CD14-positive monocyte (primary cell): ENCODE measurements around the gene RPL36AL. TPM values are rescaled to one million over a fixed set of nuclear protein-coding genes. Genes with fewer than 3 reads are reported as not detected.

Experiments
- DNase-seq, 3 donors: peaks; one replicate each; pipeline ENCODE4 v3.0.0-alpha.2; 2011 to 2022
- H2AFZ ChIP-seq: 2 replicates; pipeline ENCODE4 v1.6.0; 2012; ENCODE audit warnings: mild to moderate bottlenecking, low read depth, low read length, inconsistent platforms; ENCODE audit not compliant: insufficient read depth, poor library complexity, severe bottlenecking
- H3K27ac ChIP-seq, 2 donors: 1 replicate in 1 of 2; 2 replicates in 1 of 2; pipeline ENCODE4 v1.5.1; 2012 to 2013; ENCODE audit warnings: low read length in 2 of 2, control low read depth in 1 of 2, inconsistent platforms in 1 of 2, low read depth in 1 of 2, mild to moderate bottlenecking in 1 of 2
- H3K27me3 ChIP-seq, 2 donors: one replicate each; pipeline versions ENCODE4 v1.6.0 to v1.6.1; 2011 to 2013; ENCODE audit warnings: low read length in 2 of 2; ENCODE audit not compliant: control insufficient read depth in 2 of 2, insufficient read depth in 2 of 2
- H3K36me3 ChIP-seq, 2 donors: replicated peaks in 1 of 2; 1 replicate in 1 of 2; 2 replicates in 1 of 2; pipeline versions ENCODE4 v1.5.1 to v1.6.1; 2012 to 2013; ENCODE audit warnings: low read length in 2 of 2, control low read depth in 1 of 2, inconsistent platforms in 1 of 2, mild to moderate bottlenecking in 1 of 2; ENCODE audit not compliant: insufficient read depth in 2 of 2, control insufficient read depth in 1 of 2
- H3K4me1 ChIP-seq, 2 donors: 1 replicate in 1 of 2; 2 replicates in 1 of 2; pipeline versions ENCODE4 v1.5.1 to v1.6.1; 2012 to 2013; ENCODE audit warnings: low read length in 2 of 2, control low read depth in 1 of 2, inconsistent platforms in 1 of 2, mild to moderate bottlenecking in 1 of 2, moderate library complexity in 1 of 2; ENCODE audit not compliant: insufficient read depth in 2 of 2, control insufficient read depth in 1 of 2
- H3K4me2 ChIP-seq: replicated peaks from 2 replicates; pipeline ENCODE3; 2012; ENCODE audit warnings: low read length, moderate library complexity, mild to moderate bottlenecking; ENCODE audit not compliant: poor library complexity, severe bottlenecking; ENCODE audit errors: extremely low read depth
- H3K4me3 ChIP-seq, 3 experiments: fragments of 200-600 bp in 1 of 3; sonication (generic) in 1 of 3; replicated peaks in 1 of 3; 1 replicate in 2 of 3; 2 replicates in 1 of 3; pipeline ENCODE4 v1.5.1; 2011 to 2013; ENCODE audit warnings: low read length in 3 of 3, mild to moderate bottlenecking in 3 of 3, control low read depth in 2 of 3, low read depth in 2 of 3, inconsistent platforms in 1 of 3, moderate library complexity in 1 of 3
- H3K79me2 ChIP-seq: 2 replicates; pipeline ENCODE4 v1.6.0; 2012; ENCODE audit warnings: mild to moderate bottlenecking, control low read depth, inconsistent platforms, low read length, moderate library complexity; ENCODE audit not compliant: insufficient read depth
- H3K9ac ChIP-seq: 2 replicates; pipeline ENCODE4 v1.6.0; 2017; ENCODE audit warnings: low read length, mild to moderate bottlenecking; ENCODE audit not compliant: insufficient read depth, poor library complexity, severe bottlenecking
- H3K9me3 ChIP-seq, 2 donors: replicated peaks in 1 of 2; 1 replicate in 1 of 2; 2 replicates in 1 of 2; pipeline versions ENCODE4 v1.5.1 to v1.6.1; 2012 to 2013; ENCODE audit warnings: low read length in 2 of 2, control low read depth in 1 of 2; ENCODE audit not compliant: control insufficient read depth in 1 of 2, insufficient read depth in 1 of 2
- H4K20me1 ChIP-seq: 2 replicates; pipeline ENCODE4 v1.6.0; 2012; ENCODE audit warnings: mild to moderate bottlenecking, low read length, control low read depth, moderate library complexity; ENCODE audit not compliant: insufficient read depth
- H3K27ac Mint-ChIP-seq, 7 donors: one replicate each; pipeline ENCODE4 v1.8.0; 2020; ENCODE audit warnings: mild to moderate bottlenecking in 7 of 7, mixed read lengths in 7 of 7, moderate library complexity in 6 of 7, inconsistent platforms in 2 of 7
- H3K27me3 Mint-ChIP-seq, 3 donors: one replicate each; pipeline ENCODE4 v1.8.0; 2021 to 2022; ENCODE audit warnings: low read depth in 3 of 3, mild to moderate bottlenecking in 3 of 3, mixed read lengths in 3 of 3, moderate library complexity in 3 of 3, inconsistent platforms in 1 of 3
- H3K36me3 Mint-ChIP-seq, 2 donors: one replicate each; pipeline ENCODE4 v1.8.0; 2020; ENCODE audit warnings: mixed read lengths in 2 of 2, inconsistent platforms in 1 of 2, mild to moderate bottlenecking in 1 of 2
- H3K4me1 Mint-ChIP-seq: one replicate; pipeline ENCODE4 v1.8.0; 2020; ENCODE audit warnings: mild to moderate bottlenecking, mixed read lengths
- H3K4me3 Mint-ChIP-seq, 2 donors: one replicate each; pipeline ENCODE4 v1.8.0; 2020; ENCODE audit warnings: mild to moderate bottlenecking in 2 of 2, mixed read lengths in 2 of 2, moderate library complexity in 1 of 2
- H3K9me3 Mint-ChIP-seq, 7 donors: one replicate each; pipeline ENCODE4 v1.8.0; 2020 to 2022; ENCODE audit warnings: mixed read lengths in 7 of 7, mild to moderate bottlenecking in 6 of 7, moderate library complexity in 6 of 7, inconsistent platforms in 2 of 7
- WGBS: methylation state at CpG from one replicate; pipeline ENCODE4 v1.1.5; 2013; ENCODE audit warnings: missing lambda C conversion rate; ENCODE audit not compliant: insufficient coverage; 5-methylcytosine and 5-hydroxymethylcytosine counted together
- intact Hi-C, 2 donors: fragments of 100-400 bp; cut with micrococcal nuclease; formaldehyde crosslinking; loops; one replicate each; pipeline versions ENCODE4 v1.15.0 to v1.15.1; 2023
- polyA plus RNA-seq, 3 donors: library from polyadenylated mRNA; depleted of rRNA in 1 of 3; unstranded in 2 of 3; stranded (reverse) in 1 of 3; fragments of 300-500 nt in 2 of 3; fragments of >200 nt in 1 of 3; fragmentation: Illumina TruSeq in 2 of 3; gene quantifications; 1 replicate in 2 of 3; 2 replicates in 1 of 3; pipeline ENCODE4 v1.2.3, GENCODE V29; 2012 to 2021
- TF ChIP-seq, protein P1 (sequence below): fragments of 200-600 bp; IDR thresholded peaks from one replicate; pipeline ENCODE4 v1.8.0; 2022; ENCODE audit warnings: antibody characterized with exemption, mild to moderate bottlenecking

RPL36AL gene
- polyA plus RNA-seq, 3 donors, result 237 to 454 (median 408) TPM

DNA sequence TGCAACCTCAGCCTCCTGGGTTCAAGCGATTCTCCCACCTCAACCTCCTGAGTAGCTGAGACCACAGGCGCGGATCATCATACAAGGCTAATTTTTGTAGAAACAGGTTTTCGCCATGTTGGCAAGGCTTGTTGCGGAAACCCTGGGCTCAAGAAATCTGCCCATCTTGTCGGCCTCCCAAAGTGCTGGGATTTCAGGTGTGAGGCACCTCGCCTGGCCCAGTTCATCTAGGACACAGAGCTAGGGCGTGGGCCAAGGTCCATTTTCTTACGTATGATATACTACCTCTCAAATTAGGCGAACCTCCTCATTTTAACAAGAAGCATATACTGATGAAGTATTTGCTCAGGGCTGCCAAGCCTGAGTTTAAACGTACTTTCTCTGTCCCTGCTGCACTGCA, 36.4 kb downstream of the RPL36AL start:
- Mint-ChIP-seq H3K4me1 (peaks cover 45% of the 10 kb centered on the region), H3K4me3 (no peak overlapping the region), H3K27me3 (peaks cover 0 to 3% (median 2%) of the 10 kb centered on the region in 3 donors), H3K27ac (peak overlapping the region in 3 of 7 donors; percentile 20 to 69 (median 54)), H3K9me3 (no peaks in the 10 kb centered on the region), H3K36me3 (peaks cover 29 to 41% of the 10 kb centered on the region in 2 donors)
- H3K4me2 ChIP-seq, result no peak overlapping the region
- no peak overlapping the region for H3K4me3 ChIP-seq
- H3K9ac ChIP-seq, result no peak overlapping the region
- 97% methylated on average over 6 of the region's 11 CpGs for whole genome bisulfite sequencing
- peaks cover 68% of the 10 kb centered on the region for H3K79me2 ChIP-seq
- no peaks in the 10 kb centered on the region for H3K9me3 ChIP-seq
- peaks cover 20 to 35% of the 10 kb centered on the region in 2 donors for H3K36me3 ChIP-seq
- no peak for DNase-seq
- TF ChIP-seq, protein P1, sequence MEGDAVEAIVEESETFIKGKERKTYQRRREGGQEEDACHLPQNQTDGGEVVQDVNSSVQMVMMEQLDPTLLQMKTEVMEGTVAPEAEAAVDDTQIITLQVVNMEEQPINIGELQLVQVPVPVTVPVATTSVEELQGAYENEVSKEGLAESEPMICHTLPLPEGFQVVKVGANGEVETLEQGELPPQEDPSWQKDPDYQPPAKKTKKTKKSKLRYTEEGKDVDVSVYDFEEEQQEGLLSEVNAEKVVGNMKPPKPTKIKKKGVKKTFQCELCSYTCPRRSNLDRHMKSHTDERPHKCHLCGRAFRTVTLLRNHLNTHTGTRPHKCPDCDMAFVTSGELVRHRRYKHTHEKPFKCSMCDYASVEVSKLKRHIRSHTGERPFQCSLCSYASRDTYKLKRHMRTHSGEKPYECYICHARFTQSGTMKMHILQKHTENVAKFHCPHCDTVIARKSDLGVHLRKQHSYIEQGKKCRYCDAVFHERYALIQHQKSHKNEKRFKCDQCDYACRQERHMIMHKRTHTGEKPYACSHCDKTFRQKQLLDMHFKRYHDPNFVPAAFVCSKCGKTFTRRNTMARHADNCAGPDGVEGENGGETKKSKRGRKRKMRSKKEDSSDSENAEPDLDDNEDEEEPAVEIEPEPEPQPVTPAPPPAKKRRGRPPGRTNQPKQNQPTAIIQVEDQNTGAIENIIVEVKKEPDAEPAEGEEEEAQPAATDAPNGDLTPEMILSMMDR, result no peak
- no peak overlapping the region for H3K27ac ChIP-seq
- no peaks in the 10 kb centered on the region for H3K27me3 ChIP-seq
- H4K20me1 ChIP-seq, result peaks cover 56% of the 10 kb centered on the region
- H2AFZ ChIP-seq, result no peak overlapping the region
- peaks cover 16 to 21% of the 10 kb centered on the region in 2 donors for H3K4me1 ChIP-seq
- intact Hi-C loops, result loop anchor here in 1 of 2 donors (2.0 kb wide), 1 partner anchor 15 kb away; the partner anchor contains the start of gene LRR1

DNA sequence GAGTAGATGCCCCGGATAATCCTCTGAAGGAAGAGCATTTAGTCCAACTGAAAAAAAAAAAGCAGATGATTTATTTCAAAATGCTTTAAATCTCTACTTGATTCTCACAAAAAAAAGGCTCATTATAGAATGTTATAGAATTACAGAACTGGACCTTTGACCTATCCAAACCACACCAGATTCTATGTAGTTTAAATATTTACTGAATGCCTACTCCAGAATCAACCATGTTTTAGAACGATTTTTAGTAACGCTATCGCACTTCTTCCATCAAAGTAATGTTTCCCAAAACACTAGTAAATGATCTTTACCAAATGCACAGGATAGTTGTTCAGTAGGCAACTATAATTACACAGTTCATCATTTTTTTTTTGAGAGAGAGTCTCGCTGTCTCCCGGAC, 36.8 kb downstream of the RPL36AL start:
- Histone ChIP-seq H2AFZ (no peak overlapping the region), H4K20me1 (peaks cover 60% of the 10 kb centered on the region), H3K27ac (no peak overlapping the region), H3K36me3 (peaks cover 20 to 35% of the 10 kb centered on the region in 2 donors), H3K4me1 (peaks cover 16 to 21% of the 10 kb centered on the region in 2 donors), H3K4me2 (no peak overlapping the region), H3K9ac (no peak overlapping the region), H3K9me3 (no peaks in the 10 kb centered on the region), H3K4me3 (no peak overlapping the region), H3K79me2 (peaks cover 71% of the 10 kb centered on the region), H3K27me3 (no peaks in the 10 kb centered on the region)
- TF ChIP-seq, protein P1, result no peak
- peaks cover 0 to 3% (median 0%) of the 10 kb centered on the region in 3 donors for H3K27me3 Mint-ChIP-seq
- peaks cover 45% of the 10 kb centered on the region for H3K4me1 Mint-ChIP-seq
- H3K27ac Mint-ChIP-seq, result peak overlapping the region in 1 of 7 donors; percentile 69
- H3K9me3 Mint-ChIP-seq, result no peaks in the 10 kb centered on the region
- H3K36me3 Mint-ChIP-seq, result peaks cover 29 to 41% of the 10 kb centered on the region in 2 donors
- intact Hi-C loops, result loop anchor here in 1 of 2 donors (2.0 kb wide), 1 partner anchor 15 kb away; the partner anchor contains the start of gene LRR1
- no peak for DNase-seq
- H3K4me3 Mint-ChIP-seq, result no peak overlapping the region
- WGBS, result no CpG with 5 or more reads among the region's 6 CpGs
